Spleen (tissue), 11 donors: ENCODE results near the gene IKBKE. TPM values are rescaled to one million over a fixed set of nuclear protein-coding genes. Genes with fewer than 3 reads are reported as not detected.

Source experiments
- DNase-seq: peaks from one replicate; pipeline ENCODE4 v3.0.0-alpha.2; 2020
- H3K27ac ChIP-seq, 8 donors: fragments of 200-600 bp; sonication (generic) in 7 of 8; 1 replicate in 4 of 8; 2 replicates in 4 of 8; pipeline versions ENCODE4 v1.5.0 to v1.8.0; 2016 to 2021; ENCODE audit warnings: inconsistent platforms in 4 of 8, mild to moderate bottlenecking in 4 of 8, moderate library complexity in 1 of 8
- H3K27me3 ChIP-seq, 7 donors: fragments of 200-600 bp; sonication (generic) in 6 of 7; replicated peaks in 1 of 7; 1 replicate in 4 of 7; 2 replicates in 3 of 7; pipeline versions ENCODE4 v1.5.0 to v1.8.0; 2016 to 2021; ENCODE audit warnings: inconsistent platforms in 3 of 7, mild to moderate bottlenecking in 1 of 7
- H3K36me3 ChIP-seq, 6 donors: fragments of 200-600 bp; sonication (generic) in 5 of 6; 1 replicate in 4 of 6; 2 replicates in 2 of 6; pipeline versions ENCODE4 v1.5.0 to v1.8.0; 2016 to 2021; ENCODE audit warnings: inconsistent platforms in 2 of 6
- H3K4me1 ChIP-seq, 6 donors: fragments of 200-600 bp; sonication (generic) in 5 of 6; 1 replicate in 3 of 6; 2 replicates in 3 of 6; pipeline versions ENCODE4 v1.5.0 to v1.8.0; 2016 to 2021; ENCODE audit warnings: inconsistent platforms in 3 of 6
- H3K4me3 ChIP-seq, 8 donors: fragments of 200-600 bp; sonication (generic) in 7 of 8; 1 replicate in 4 of 8; 2 replicates in 4 of 8; pipeline versions ENCODE4 v1.5.0 to v1.8.0; 2016 to 2021; ENCODE audit warnings: inconsistent platforms in 4 of 8, mild to moderate bottlenecking in 4 of 8, moderate library complexity in 2 of 8
- H3K9me3 ChIP-seq, 8 donors: fragments of 200-600 bp; sonication (generic) in 7 of 8; 1 replicate in 4 of 8; 2 replicates in 4 of 8; pipeline versions ENCODE4 v1.5.0 to v1.8.0; 2016 to 2021; ENCODE audit warnings: inconsistent platforms in 4 of 8
- CTCF ChIP-seq, 11 experiments: fragments of 200-600 bp in 7 of 11; fragments of 450-650 bp in 4 of 11; sonication (generic) in 4 of 11; IDR thresholded peaks in 8 of 11; conservative IDR thresholded peaks in 3 of 11; 1 replicate in 7 of 11; 2 replicates in 4 of 11; pipeline versions ENCODE4 v1.4.0 to v1.8.0; 2016 to 2021; ENCODE audit warnings: antibody characterized with exemption in 11 of 11, inconsistent platforms in 4 of 11, mild to moderate bottlenecking in 1 of 11
- POLR2A ChIP-seq, 3 donors: fragments of 450-650 bp; IDR thresholded peaks; one replicate each; pipeline ENCODE4 v1.5.1; 2017; ENCODE audit warnings: antibody characterized with exemption in 3 of 3, mild to moderate bottlenecking in 1 of 3
- POLR2AphosphoS5 ChIP-seq, 3 donors: sonication (generic); formaldehyde crosslinking; IDR thresholded peaks; one replicate each; pipeline ENCODE4 v1.5.1; 2017; ENCODE audit warnings: antibody characterized with exemption in 3 of 3
- WGBS, 5 donors: extraction: QIAGEN DNeasy Blood & Tissue Kit in 3 of 5; methylation state at CpG; one replicate each; pipeline versions ENCODE4 v1.1.5 to v1.1.7; 2013 to 2018; 5-methylcytosine and 5-hydroxymethylcytosine counted together
- intact Hi-C: fragments of 100-400 bp; cut with DNase I; formaldehyde crosslinking; loops from one replicate; pipeline ENCODE4 v1.15.0; 2023; ENCODE audit warnings: low total_unique reads
- polyA plus RNA-seq, 3 donors: library from polyadenylated mRNA; stranded (reverse); fragments of 200-250 nt; gene quantifications; one replicate each; pipeline ENCODE4 v1.2.1, GENCODE V29; 2013
- total RNA-seq, 7 donors: library from RNA; depleted of rRNA in 3 of 7; stranded (reverse); fragments of >200 nt in 3 of 7; fragmentation: NEBNext Ultra II Directional in 4 of 7; extraction: Animal tissue kit (Norgen Biotek cat#: 25700) in 4 of 7; gene quantifications; one replicate each; pipeline versions ENCODE4 v1.1.0 to v1.2.1, GENCODE V29; 2016 to 2021
- donor health status: healthy with polysubstance abuse.
- donor health status: DM: no; HTN: no; CAD: no; lungs with moderate emphysema.
- donor health status: DM: no; HTN: no; CAD: no.
- donor health status: Bipolar disorder and iron deficiency.
- donor health status: healthy.
- donor health status: DM: no; HTN: no; CAD: no.
- donor health status: DM: yes; HTN: yes; CAD: no.

Gene IKBKE
- total and polyA plus RNA-seq, 10 donors, result 11.3 to 37.3 (median 29.7) TPM

- H3K4me3 ChIP-seq, result no peak overlapping the region
- H3K4me1 ChIP-seq, result peaks cover 14 to 55% (median 24%) of the 10 kb centered on the region in 6 donors
- no peak for DNase-seq
- intact Hi-C loops, result no loop called here
- H3K9me3 ChIP-seq, result no peaks in the 10 kb centered on the region
- H3K27ac ChIP-seq, result no peak overlapping the region
- H3K36me3 ChIP-seq, result peaks cover 0 to 90% (median 58%) of the 10 kb centered on the region in 6 donors
- TF ChIP-seq POLR2AphosphoS5 (IDR thresholded peaks at IDR 0.05) (no peak), CTCF (IDR thresholded peaks at IDR 0.05 in 8 of 11, conservative IDR thresholded peaks at IDR 0.05 in 3 of 11) (no peak), POLR2A (IDR thresholded peaks at IDR 0.05) (no peak)
- WGBS, 5 donors, result 94 to 97% (median 95%) methylated on average over 14 of the region's 14 CpGs
- H3K27me3 ChIP-seq, result no peaks in the 10 kb centered on the region
Measured at GRCh38 chr1:206476591-206476990, 6.3 kb downstream of the IKBKE start.

GRCh38 chr1:206477110-206477509 is 6.8 kb downstream of the IKBKE start:
- 83 to 95% (median 90%) methylated on average over 5 of the region's 5 CpGs for WGBS, 5 donors
- Histone ChIP-seq H3K4me3 (no peak overlapping the region), H3K36me3 (peaks cover 0 to 95% (median 58%) of the 10 kb centered on the region in 6 donors), H3K9me3 (no peaks in the 10 kb centered on the region), H3K4me1 (peaks cover 9 to 50% (median 18%) of the 10 kb centered on the region in 6 donors), H3K27me3 (no peaks in the 10 kb centered on the region), H3K27ac (no peak overlapping the region)
- intact Hi-C loops, result no loop called here
- DNase-seq, result no peak
- TF ChIP-seq POLR2AphosphoS5 (IDR thresholded peaks at IDR 0.05) (no peak), CTCF (IDR thresholded peaks at IDR 0.05 in 8 of 11, conservative IDR thresholded peaks at IDR 0.05 in 3 of 11) (no peak), POLR2A (IDR thresholded peaks at IDR 0.05) (no peak)

- WGBS, 5 donors, result 83 to 97% (median 95%) methylated on average over 21 of the region's 21 CpGs
- no peak for TF ChIP-seq CTCF (IDR thresholded peaks at IDR 0.05 in 8 of 11, conservative IDR thresholded peaks at IDR 0.05 in 3 of 11)
- no peak for TF ChIP-seq POLR2A (IDR thresholded peaks at IDR 0.05)
- TF ChIP-seq POLR2AphosphoS5 (IDR thresholded peaks at IDR 0.05), result no peak
- Histone ChIP-seq H3K4me1 (peaks cover 3 to 43% (median 12%) of the 10 kb centered on the region in 6 donors), H3K4me3 (no peak overlapping the region), H3K36me3 (peaks cover 0 to 99% (median 64%) of the 10 kb centered on the region in 6 donors), H3K9me3 (no peaks in the 10 kb centered on the region), H3K27ac (no peak overlapping the region), H3K27me3 (no peaks in the 10 kb centered on the region)
- intact Hi-C loops, result no loop called here
- no peak for DNase-seq
Measured at GRCh38 chr1:206477581-206478380, 7.5 kb downstream of the IKBKE start.

- H3K27me3 ChIP-seq, result no peaks in the 10 kb centered on the region
- intact Hi-C loops, result no loop called here
- peak; percentile 8 for DNase-seq
- H3K4me1 ChIP-seq, result peaks cover 0 to 33% (median 4%) of the 10 kb centered on the region in 6 donors
- no peak overlapping the region for H3K4me3 ChIP-seq
- H3K36me3 ChIP-seq, result peaks cover 0 to 99% (median 69%) of the 10 kb centered on the region in 6 donors
- TF ChIP-seq POLR2A (IDR thresholded peaks at IDR 0.05) (no peak), CTCF (IDR thresholded peaks at IDR 0.05 in 8 of 11, conservative IDR thresholded peaks at IDR 0.05 in 3 of 11) (no peak)
- H3K9me3 ChIP-seq, result no peaks in the 10 kb centered on the region
- 89 to 96% (median 92%) methylated on average over 11 of the region's 11 CpGs for WGBS, 5 donors
- no peak overlapping the region for H3K27ac ChIP-seq
Measured at GRCh38 chr1:206478746-206479145, 8.5 kb downstream of the IKBKE start.
